Astrocyte (in vitro differentiated cells and primary cell): ENCODE data around the gene EBF4. TPM values are rescaled to one million over a fixed set of nuclear protein-coding genes. Genes with fewer than 3 reads are reported as not detected.

Experiments
- DNase-seq: peaks from one replicate; pipeline ENCODE4 v3.0.0-alpha.2; 2010; ENCODE audit warnings: low read depth
- FAIRE-seq: peaks from 2 replicates; lab custom pipeline; 2011; peaks lifted over from hg19 to GRCh38; lab: Jason Lieb, UNC
- H2AFZ ChIP-seq: 2 replicates; pipeline ENCODE4 v1.6.0; 2012; ENCODE audit warnings: low read depth, low read length, inconsistent platforms
- H3K27ac ChIP-seq: 2 replicates; pipeline ENCODE4 v1.5.1; 2011; ENCODE audit warnings: low read depth, low read length, inconsistent platforms
- H3K27me3 ChIP-seq: 2 replicates; pipeline ENCODE4 v1.6.0; 2011; ENCODE audit warnings: low read length, inconsistent platforms; ENCODE audit not compliant: insufficient read depth
- H3K36me3 ChIP-seq: 2 replicates; pipeline ENCODE4 v1.5.1; 2011; ENCODE audit warnings: low read length, inconsistent platforms; ENCODE audit not compliant: insufficient read depth
- H3K4me1 ChIP-seq: 2 replicates; pipeline ENCODE4 v1.5.1; 2011; ENCODE audit warnings: low read length, inconsistent platforms; ENCODE audit not compliant: insufficient read depth
- H3K4me2 ChIP-seq: 2 replicates; pipeline ENCODE4 v1.6.0; 2012; ENCODE audit warnings: low read length, inconsistent platforms
- H3K4me3 ChIP-seq: 2 replicates; pipeline ENCODE4 v1.5.1; 2011; ENCODE audit warnings: low read depth, mild to moderate bottlenecking, low read length, inconsistent platforms; ENCODE audit not compliant: insufficient read depth
- H3K79me2 ChIP-seq: 2 replicates; pipeline ENCODE4 v1.6.0; 2012; ENCODE audit warnings: mild to moderate bottlenecking, low read length, inconsistent platforms; ENCODE audit not compliant: insufficient read depth
- H3K9ac ChIP-seq: 2 replicates; pipeline ENCODE4 v1.6.0; 2012; ENCODE audit warnings: mild to moderate bottlenecking, low read length, inconsistent platforms
- H3K9me3 ChIP-seq: 2 replicates; pipeline ENCODE4 v1.5.1; 2012; ENCODE audit warnings: low read depth, mild to moderate bottlenecking, low read length, inconsistent platforms; ENCODE audit not compliant: insufficient read depth
- H4K20me1 ChIP-seq: 2 replicates; pipeline ENCODE4 v1.6.0; 2012; ENCODE audit warnings: low read length, inconsistent platforms; ENCODE audit not compliant: insufficient read depth
- H3K27ac Mint-ChIP-seq: one replicate; pipeline ENCODE4 v1.8.0; 2021; ENCODE audit warnings: mild to moderate bottlenecking, mixed read lengths; ENCODE audit not compliant: unreplicated experiment
- H3K27me3 Mint-ChIP-seq: one replicate; pipeline ENCODE4 v1.8.0; 2021; ENCODE audit warnings: low read depth, mixed read lengths; ENCODE audit not compliant: unreplicated experiment
- H3K36me3 Mint-ChIP-seq: one replicate; pipeline ENCODE4 v1.8.0; 2021; ENCODE audit warnings: low read depth, mixed read lengths; ENCODE audit not compliant: unreplicated experiment
- H3K4me1 Mint-ChIP-seq: one replicate; pipeline ENCODE4 v1.8.0; 2021; ENCODE audit warnings: low read depth, mixed read lengths; ENCODE audit not compliant: unreplicated experiment
- H3K4me3 Mint-ChIP-seq: one replicate; pipeline ENCODE4 v1.8.0; 2021; ENCODE audit warnings: mild to moderate bottlenecking, moderate library complexity, mixed read lengths; ENCODE audit not compliant: unreplicated experiment
- H3K9me3 Mint-ChIP-seq: one replicate; pipeline ENCODE4 v1.8.0; 2021; ENCODE audit warnings: mild to moderate bottlenecking, mixed read lengths; ENCODE audit not compliant: unreplicated experiment
- EZH2 ChIP-seq: IDR thresholded peaks from 2 replicates; pipeline ENCODE4 v1.6.1; 2012; ENCODE audit warnings: mild to moderate bottlenecking, low read length, inconsistent platforms; ENCODE audit not compliant: insufficient read depth
- total RNA-seq: library from RNA; stranded (reverse); gene quantifications from 2 replicates; pipeline ENCODE4 v1.2.1, GENCODE V29; 2021
- TF ChIP-seq, protein P1 (sequence below): IDR thresholded peaks from 2 replicates; pipeline ENCODE4 v1.5.1; 2011; ENCODE audit warnings: low read depth, mild to moderate bottlenecking, inconsistent platforms, low read length, moderate library complexity; ENCODE audit not compliant: insufficient read depth

EBF4 gene
- total RNA-seq, 1 donor from 2014 or later = 2.3 TPM

DNA sequence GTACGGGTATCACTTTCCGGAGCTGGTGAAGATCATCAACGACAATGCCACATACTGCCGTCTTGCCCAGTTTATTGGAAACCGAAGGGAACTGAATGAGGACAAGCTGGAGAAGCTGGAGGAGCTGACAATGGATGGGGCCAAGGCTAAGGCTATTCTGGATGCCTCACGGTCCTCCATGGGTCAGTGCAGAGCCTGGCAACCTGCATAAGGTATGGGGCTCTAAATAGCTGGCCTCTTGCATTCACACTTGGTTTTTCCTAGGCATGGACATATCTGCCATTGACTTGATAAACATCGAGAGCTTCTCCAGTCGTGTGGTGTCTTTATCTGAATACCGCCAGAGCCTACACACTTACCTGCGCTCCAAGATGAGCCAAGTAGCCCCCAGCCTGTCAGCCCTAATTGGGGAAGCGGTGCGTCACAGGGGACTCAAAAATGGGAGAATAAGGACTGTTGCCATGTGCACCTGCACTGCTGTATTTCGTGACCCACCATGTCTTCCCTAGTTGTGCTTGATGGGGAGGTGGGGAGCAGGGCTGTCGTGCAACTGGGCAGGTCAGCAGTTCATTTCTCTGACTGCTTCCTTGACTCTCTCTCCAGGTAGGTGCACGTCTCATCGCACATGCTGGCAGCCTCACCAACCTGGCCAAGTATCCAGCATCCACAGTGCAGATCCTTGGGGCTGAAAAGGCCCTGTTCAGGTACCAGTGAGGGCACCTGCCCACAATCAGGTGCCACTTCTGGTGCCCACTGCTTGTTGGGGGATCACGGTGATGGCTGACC is 37.1 kb upstream of the EBF4 start:
- Histone ChIP-seq H3K9me3 (no peaks in the 10 kb centered on the region), H3K27ac (no peak overlapping the region), H4K20me1 (peaks cover 69% of the 10 kb centered on the region), H3K36me3 (peaks cover 54% of the 10 kb centered on the region), H3K9ac (peak overlapping the region; percentile 97), H3K79me2 (peaks cover 65% of the 10 kb centered on the region), H2AFZ (no peak overlapping the region), H3K4me2 (peak overlapping the region; percentile 97), H3K4me1 (peaks cover 18% of the 10 kb centered on the region), H3K27me3 (no peaks in the 10 kb centered on the region), H3K4me3 (no peak overlapping the region)
- no peak for TF ChIP-seq EZH2
- TF ChIP-seq, protein P1, sequence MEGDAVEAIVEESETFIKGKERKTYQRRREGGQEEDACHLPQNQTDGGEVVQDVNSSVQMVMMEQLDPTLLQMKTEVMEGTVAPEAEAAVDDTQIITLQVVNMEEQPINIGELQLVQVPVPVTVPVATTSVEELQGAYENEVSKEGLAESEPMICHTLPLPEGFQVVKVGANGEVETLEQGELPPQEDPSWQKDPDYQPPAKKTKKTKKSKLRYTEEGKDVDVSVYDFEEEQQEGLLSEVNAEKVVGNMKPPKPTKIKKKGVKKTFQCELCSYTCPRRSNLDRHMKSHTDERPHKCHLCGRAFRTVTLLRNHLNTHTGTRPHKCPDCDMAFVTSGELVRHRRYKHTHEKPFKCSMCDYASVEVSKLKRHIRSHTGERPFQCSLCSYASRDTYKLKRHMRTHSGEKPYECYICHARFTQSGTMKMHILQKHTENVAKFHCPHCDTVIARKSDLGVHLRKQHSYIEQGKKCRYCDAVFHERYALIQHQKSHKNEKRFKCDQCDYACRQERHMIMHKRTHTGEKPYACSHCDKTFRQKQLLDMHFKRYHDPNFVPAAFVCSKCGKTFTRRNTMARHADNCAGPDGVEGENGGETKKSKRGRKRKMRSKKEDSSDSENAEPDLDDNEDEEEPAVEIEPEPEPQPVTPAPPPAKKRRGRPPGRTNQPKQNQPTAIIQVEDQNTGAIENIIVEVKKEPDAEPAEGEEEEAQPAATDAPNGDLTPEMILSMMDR = no peak
- H3K27ac Mint-ChIP-seq = no peak overlapping the region
- H3K36me3 Mint-ChIP-seq = peaks cover 44% of the 10 kb centered on the region
- DNase-seq (no peak), FAIRE-seq (no peak)
- peaks cover 22% of the 10 kb centered on the region for H3K4me1 Mint-ChIP-seq
- H3K9me3 Mint-ChIP-seq = no peaks in the 10 kb centered on the region
- peak overlapping the region; percentile 92 for H3K4me3 Mint-ChIP-seq
- H3K27me3 Mint-ChIP-seq = no peaks in the 10 kb centered on the region

DNA sequence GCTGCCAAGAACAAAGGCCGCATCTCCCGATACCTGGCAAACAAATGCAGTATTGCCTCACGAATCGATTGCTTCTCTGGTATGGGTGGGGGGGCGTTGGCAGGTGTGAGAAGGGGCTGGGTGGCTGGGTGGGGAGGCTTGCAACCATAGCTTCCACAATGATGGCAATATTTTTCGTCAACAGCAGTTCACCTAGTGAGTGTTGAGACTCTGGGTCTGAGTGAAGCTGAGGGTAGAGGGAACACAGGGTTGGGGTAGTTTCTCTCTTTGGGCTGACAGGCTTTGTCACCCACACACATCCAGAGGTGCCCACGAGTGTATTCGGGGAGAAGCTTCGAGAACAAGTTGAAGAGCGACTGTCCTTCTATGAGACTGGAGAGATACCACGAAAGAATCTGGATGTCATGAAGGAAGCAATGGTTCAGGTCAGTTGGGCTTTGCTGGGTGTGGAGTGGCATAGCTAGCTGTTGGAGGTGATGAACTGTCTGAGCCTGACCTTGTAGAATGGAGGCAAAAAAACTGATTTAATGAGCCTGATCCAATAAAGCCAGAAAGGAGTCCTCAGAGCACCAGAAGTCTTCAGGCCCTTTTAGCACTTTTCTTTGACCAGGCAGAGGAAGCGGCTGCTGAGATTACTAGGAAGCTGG is 36.0 kb upstream of the EBF4 start:
- TF ChIP-seq, protein P1 = no peak
- no peak for TF ChIP-seq EZH2
- Mint-ChIP-seq H3K27ac (no peak overlapping the region), H3K9me3 (no peaks in the 10 kb centered on the region), H3K4me1 (peaks cover 22% of the 10 kb centered on the region), H3K36me3 (peaks cover 45% of the 10 kb centered on the region), H3K4me3 (no peak overlapping the region), H3K27me3 (no peaks in the 10 kb centered on the region)
- H3K4me1 ChIP-seq = peaks cover 16% of the 10 kb centered on the region
- DNase-seq = no peak
- H3K4me3 ChIP-seq = no peak overlapping the region
- peaks cover 55% of the 10 kb centered on the region for H3K79me2 ChIP-seq
- no peak overlapping the region for H3K4me2 ChIP-seq
- H3K9me3 ChIP-seq = no peaks in the 10 kb centered on the region
- no peak overlapping the region for H3K9ac ChIP-seq
- H3K27ac ChIP-seq = no peak overlapping the region
- no peaks in the 10 kb centered on the region for H3K27me3 ChIP-seq
- no peak for FAIRE-seq
- H2AFZ ChIP-seq = no peak overlapping the region
- peaks cover 58% of the 10 kb centered on the region for H3K36me3 ChIP-seq
- peaks cover 69% of the 10 kb centered on the region for H4K20me1 ChIP-seq

- no peak overlapping the region for H3K9ac ChIP-seq
- no peak overlapping the region for H3K4me2 ChIP-seq
- no peak for FAIRE-seq
- no peak overlapping the region for H3K4me3 ChIP-seq
- no peaks in the 10 kb centered on the region for H3K27me3 ChIP-seq
- no peak overlapping the region for H3K27ac Mint-ChIP-seq
- peaks cover 50% of the 10 kb centered on the region for H3K79me2 ChIP-seq
- no peak for TF ChIP-seq EZH2
- TF ChIP-seq, protein P1 = no peak
- peaks cover 48% of the 10 kb centered on the region for H3K36me3 Mint-ChIP-seq
- peaks cover 65% of the 10 kb centered on the region for H3K36me3 ChIP-seq
- no peak overlapping the region for H3K27ac ChIP-seq
- no peak overlapping the region for H3K4me3 Mint-ChIP-seq
- DNase-seq = no peak
- no peaks in the 10 kb centered on the region for H3K9me3 Mint-ChIP-seq
- peaks cover 69% of the 10 kb centered on the region for H4K20me1 ChIP-seq
- H2AFZ ChIP-seq = no peak overlapping the region
- H3K27me3 Mint-ChIP-seq = no peaks in the 10 kb centered on the region
- H3K4me1 ChIP-seq = peaks cover 16% of the 10 kb centered on the region
- peaks cover 22% of the 10 kb centered on the region for H3K4me1 Mint-ChIP-seq
- H3K9me3 ChIP-seq = no peaks in the 10 kb centered on the region
Observed at GRCh38 chr20:2657241-2657640, 35.3 kb upstream of the EBF4 start.
